H4 (cell line): ENCODE results near the gene KBTBD7. TPM values are rescaled to one million over a fixed set of nuclear protein-coding genes. Genes with fewer than 3 reads are reported as not detected.
"Not testable (repeated sequence)": the region's sequence is repeated elsewhere in the genome, so short reads cannot be mapped to it uniquely, and the experiment has no call there.

Experiments
- DNase-seq: peaks from one replicate; pipeline ENCODE4 v3.0.0-alpha.2; 2015; ENCODE audit warnings: low spot score
- total RNA-seq: library from RNA; depleted of rRNA; stranded (reverse); fragments of >200 nt; shearing (Covaris generic); gene quantifications from 2 replicates; pipeline ENCODE4 v1.2.3, GENCODE V29; 2014

KBTBD7 gene
- total RNA-seq, 1 experiment from 2014 or later: 5.9 TPM

GRCh38 chr13:41196620-41197019 lies 2.3 kb upstream of the KBTBD7 start:
- DNase-seq: no peak

- DNase-seq: no peak
Measured at GRCh38 chr13:41196011-41196410, 1.6 kb upstream of the KBTBD7 start.

GRCh38 chr13:41193469-41193868 lies 900 bp downstream of the KBTBD7 start:
- no peak for DNase-seq

- DNase-seq: no peak
Measured at GRCh38 chr13:41188584-41188983, 5.8 kb downstream of the KBTBD7 start.

GRCh38 chr13:41186481-41186880 lies 7.9 kb downstream of the KBTBD7 start:
- no peak for DNase-seq

GRCh38 chr13:41182231-41182630 lies 12.1 kb downstream of the KBTBD7 start:
- DNase-seq: no peak

DNA sequence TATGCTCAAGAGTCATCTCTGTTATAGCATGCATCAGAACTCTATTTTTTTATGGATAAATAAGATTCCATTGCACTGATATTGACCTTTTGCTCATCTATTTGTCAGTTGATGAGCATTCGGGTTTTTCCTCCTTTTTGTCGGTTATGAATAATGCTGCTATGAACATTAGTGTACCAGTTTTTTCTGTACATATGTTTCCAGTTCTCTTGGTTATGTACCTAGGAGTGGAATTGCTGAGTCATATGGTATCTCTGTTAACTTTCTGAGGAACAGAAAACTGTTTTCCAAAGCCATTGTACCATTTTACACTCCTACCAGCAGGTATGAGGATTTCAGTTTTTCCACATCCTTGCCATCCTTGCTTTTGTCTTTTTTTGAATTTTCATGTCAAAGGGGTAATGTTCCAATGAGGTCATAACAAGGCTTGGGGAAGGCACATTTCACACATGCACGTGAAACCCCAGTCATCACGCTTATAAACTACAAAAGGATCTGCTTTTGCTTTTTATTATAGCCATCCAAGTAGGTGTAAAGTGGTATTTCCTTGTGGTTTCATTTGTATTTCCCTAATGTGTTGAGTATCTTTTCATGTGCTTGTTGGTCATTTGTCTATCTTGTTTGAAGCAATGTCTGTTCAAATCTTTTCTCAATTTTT lies 14.6 kb downstream of the KBTBD7 start:
- no peak for DNase-seq

- DNase-seq: no peak
Measured at GRCh38 chr13:41178040-41178439, 16.3 kb downstream of the KBTBD7 start.

DNA sequence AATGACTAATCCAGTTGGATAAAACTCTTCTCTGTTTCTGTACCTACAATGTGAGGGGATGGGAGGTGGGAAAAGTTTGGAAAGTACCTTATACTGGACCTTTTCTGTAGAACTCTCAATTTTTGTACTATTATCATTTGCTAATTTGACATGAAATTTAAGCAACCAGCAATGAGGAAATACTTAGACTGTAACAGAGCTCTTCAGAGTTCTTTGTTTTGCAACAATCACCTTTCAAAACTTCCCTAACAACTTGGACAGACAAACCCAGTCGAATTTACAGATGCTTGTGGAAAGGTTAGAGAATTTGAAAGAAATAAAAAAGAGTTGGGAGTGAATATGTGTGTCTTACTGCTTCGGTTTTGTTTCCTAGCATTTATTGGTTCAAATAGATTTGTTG lies 16.8 kb downstream of the KBTBD7 start:
- DNase-seq: no peak

GRCh38 chr13:41175576-41175975 lies 18.8 kb downstream of the KBTBD7 start:
- DNase-seq: not testable (repeated sequence)

DNA sequence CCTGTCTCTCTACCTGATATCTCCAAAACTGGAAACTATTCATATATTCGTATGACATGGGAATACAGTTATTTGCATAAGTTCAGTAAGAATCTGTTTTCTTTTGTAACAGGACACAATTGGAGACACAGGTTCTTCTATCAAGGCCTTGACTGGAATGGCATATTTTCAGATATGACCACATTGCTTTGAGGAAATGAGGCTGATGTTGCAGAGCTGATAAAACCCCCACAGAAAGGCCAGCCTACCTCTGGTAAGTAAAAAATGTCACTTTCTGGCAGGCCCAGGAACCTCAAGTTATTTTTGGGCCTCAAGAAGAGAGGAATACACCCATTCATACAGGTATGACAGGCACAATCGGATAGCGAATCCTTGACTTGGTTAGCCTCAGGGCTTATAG lies 32.2 kb downstream of the KBTBD7 start:
- DNase-seq: no peak

DNA sequence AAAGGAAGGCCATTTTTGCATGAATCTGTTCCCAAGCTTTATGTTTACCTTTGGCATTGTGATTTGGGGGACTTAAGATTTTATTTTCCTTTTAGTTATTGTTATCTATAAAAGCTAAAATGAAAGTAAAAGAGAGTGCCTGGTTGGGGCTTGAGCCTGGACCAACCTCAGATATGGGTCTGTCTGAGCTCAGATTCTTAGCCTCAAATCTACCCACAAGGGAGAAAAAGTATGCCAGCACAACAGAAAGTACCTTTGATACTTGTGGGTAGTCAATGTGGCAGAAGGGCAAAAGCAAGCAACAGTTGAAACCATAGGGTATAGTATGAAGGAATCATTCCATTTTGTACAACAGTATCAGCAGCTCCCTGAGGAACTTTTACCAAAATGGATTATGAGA lies 35.2 kb downstream of the KBTBD7 start:
- no peak for DNase-seq

- no peak for DNase-seq
Measured at GRCh38 chr13:41157048-41157717, 37.2 kb downstream of the KBTBD7 start.

DNA sequence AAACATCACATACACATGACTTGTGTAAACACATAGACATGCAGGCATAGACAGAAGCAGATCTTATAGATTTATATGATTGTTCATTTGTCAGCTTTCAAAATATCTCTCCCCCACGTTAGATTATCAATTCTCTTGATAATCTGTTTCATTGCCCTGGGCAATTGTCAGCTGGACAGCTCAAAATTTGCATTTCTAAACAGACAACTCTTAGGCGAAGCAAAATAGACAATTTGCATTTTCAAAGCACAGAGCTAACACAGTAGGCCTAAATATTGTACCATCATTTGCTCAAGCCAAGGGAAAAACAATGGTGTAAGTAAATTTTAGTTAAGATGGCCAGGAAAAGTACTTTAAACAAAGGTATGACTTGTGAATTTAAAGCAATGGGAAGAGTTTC lies 37.7 kb downstream of the KBTBD7 start:
- no peak for DNase-seq

GRCh38 chr13:41154042-41154441 lies 40.3 kb downstream of the KBTBD7 start:
- DNase-seq: no peak

DNA sequence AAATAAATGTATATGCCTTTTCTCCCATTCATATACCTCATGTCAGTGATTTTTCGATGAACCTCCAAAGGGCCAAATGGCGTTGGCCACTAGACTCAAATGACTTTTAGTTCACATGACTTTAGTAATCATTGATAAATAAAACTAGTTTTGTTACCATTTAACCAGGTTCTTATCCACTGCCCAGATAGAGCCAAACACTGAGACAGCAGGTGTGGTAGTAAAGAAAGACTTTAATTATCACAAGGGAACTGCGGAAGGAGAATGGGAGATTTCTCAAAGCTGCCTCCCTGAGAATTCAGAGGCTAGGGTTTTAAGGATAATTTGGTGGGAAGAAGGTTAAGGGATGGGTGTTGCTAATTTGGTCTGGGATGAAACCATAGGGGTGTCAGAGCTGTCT lies 42.4 kb downstream of the KBTBD7 start:
- DNase-seq: no peak

DNA sequence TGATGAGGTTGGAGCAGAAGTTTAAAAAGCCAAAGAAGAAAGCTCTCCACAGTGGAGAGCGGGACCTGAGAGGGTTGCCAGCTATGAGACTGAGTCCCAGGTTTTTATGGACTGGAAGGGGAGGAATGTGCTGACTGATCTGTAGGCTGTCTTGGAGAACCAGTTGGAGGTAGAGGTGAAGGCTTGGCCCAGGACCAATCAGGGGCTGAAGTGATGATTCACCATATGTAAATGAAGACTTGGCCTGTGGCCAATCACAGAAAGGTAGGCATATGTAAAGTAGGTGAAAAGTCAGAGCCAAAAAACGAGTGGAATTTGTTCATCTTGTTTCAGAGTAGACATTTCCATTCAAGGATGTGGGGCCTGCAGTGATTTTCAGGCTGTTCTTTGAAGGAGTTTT lies 44.3 kb downstream of the KBTBD7 start:
- DNase-seq: no peak

DNA sequence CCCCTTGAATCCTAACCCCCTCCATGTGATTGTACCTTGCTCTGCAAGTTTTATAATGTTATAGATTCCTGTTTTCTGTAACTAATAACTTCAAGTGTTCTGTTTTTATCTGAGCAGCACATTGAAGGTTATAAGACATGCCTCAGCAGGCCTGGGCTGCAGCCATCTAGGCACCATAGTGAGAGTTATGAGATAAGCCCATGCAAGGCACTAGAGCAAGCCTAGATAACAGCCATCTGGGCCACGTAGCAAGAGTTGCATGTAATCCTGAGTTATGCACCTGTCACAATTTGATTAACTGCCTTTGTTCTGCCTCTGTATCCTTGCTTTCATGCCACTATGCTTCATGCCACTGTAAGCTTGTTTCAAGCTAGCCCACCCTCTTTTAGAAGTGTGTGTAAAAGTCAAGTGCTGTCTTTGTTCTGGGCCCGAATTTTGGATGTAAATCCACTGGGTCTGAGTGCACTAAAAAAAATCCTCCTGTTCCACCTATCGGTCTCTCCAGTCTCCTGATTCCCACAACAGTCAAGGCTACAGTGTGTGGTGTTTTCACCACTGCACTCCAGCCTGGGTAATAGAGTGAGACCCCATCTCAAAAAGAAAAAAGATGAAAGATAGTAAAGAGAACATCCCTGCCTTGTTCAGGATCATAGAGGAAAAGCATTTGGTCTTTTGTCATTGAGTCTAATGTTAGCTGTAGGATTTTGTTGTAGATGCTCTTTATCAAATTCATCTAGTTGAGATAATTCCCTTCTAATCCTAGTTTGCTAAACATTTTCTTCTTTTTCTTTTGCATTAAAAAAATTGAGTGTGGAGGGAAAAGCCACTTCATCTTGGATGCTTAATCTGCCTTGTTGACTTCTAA lies 45.7 kb downstream of the KBTBD7 start:
- DNase-seq: no peak

DNA sequence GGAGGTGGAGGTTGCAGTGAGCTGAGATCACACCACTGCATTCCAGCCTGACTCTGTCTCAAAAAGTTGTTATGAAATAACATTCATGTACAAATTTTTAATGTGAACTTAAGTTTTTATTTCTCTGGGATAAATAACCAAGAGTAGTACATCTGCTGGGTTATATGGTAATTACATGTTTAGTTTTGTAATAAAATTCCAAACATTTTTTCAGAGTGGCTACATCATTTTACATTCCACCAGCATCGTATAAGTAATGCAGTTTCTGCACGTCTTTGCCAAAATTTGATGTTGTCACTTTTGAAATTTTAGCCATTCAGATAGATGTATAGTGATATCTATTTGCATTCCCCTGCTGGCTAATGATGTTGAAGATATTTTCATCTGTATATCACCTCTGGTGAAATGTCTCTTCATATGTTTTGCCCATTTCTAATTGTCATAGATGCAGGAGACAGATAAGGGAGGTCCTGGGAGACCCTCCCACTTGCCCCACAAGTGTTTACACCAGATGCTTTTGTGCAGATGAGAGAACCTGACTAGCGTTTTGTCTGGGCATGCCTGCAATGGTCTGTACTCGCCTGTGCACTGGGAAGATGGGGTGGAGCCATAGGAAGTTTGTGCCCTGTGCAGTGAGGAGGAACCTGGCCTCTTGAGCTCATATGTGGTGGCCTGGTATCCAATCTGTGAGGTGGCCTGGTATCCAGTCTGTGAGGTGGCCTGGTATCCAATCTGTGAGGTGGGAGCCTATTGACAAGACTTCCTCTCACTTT lies 49.0 kb downstream of the KBTBD7 start:
- DNase-seq: no peak

GRCh38 chr13:41144576-41144975 lies 49.8 kb downstream of the KBTBD7 start:
- no peak for DNase-seq
